ENCODE measurements around the gene PRMT5.

- TF ChIP-seq CTCF (IDR thresholded peaks at IDR 0.05), result no peak
- TF ChIP-seq EP300 (IDR thresholded peaks at IDR 0.05; ENCODE audit: low read depth), result no peak
These were observed 9.6 kb downstream of the PRMT5 start for GRCh38 chr14:22919601-22919921.

Measured in transverse colon (tissue), 3 donors.